HG02884 (cell line): ENCODE results near the gene TYW1.
"Not testable (repeated sequence)": the region's sequence is repeated elsewhere in the genome, so short reads cannot be mapped to it uniquely, and the experiment has no call there.

Experiments used
- ATAC-seq: cut with Tn5 transposase; IDR thresholded peaks from one replicate; pipeline ENCODE4 v1.9.1; 2021; ENCODE audit warnings: mild to moderate bottlenecking, moderate library complexity; ENCODE audit not compliant: unreplicated experiment

The TYW1 gene

GRCh38 chr7:66994051-66994450, 2.6 kb upstream of the TYW1 start:
- ATAC-seq: not testable (repeated sequence)

GRCh38 chr7:66994691-66995049, 2.0 kb upstream of the TYW1 start:
- ATAC-seq: not testable (repeated sequence)

- peak; percentile 49 for ATAC-seq
Observed at GRCh38 chr7:66995050-66995776, 1.4 kb upstream of the TYW1 start, which contains the start of gene SBDS. SBDS (minus strand) TSS chr7:66995586; CDS start chr7:66995417, 169 bp downstream.

GRCh38 chr7:67000601-67001258, 4.1 kb downstream of the TYW1 start:
- ATAC-seq: not testable (repeated sequence)

GRCh38 chr7:67004145-67004544, 7.5 kb downstream of the TYW1 start:
- not testable (repeated sequence) for ATAC-seq

GRCh38 chr7:67006965-67007364, 10.3 kb downstream of the TYW1 start:
- ATAC-seq: no peak

GRCh38 chr7:67008260-67008659, 11.6 kb downstream of the TYW1 start:
- ATAC-seq: no peak

GRCh38 chr7:67009677-67010076, 13.0 kb downstream of the TYW1 start:
- ATAC-seq: not testable (repeated sequence)

- not testable (repeated sequence) for ATAC-seq
Observed at GRCh38 chr7:67014076-67014622, 17.5 kb downstream of the TYW1 start.

- not testable (repeated sequence) for ATAC-seq
Observed at GRCh38 chr7:67017971-67018370, 21.3 kb downstream of the TYW1 start.

GRCh38 chr7:67018940-67019339, 22.3 kb downstream of the TYW1 start:
- ATAC-seq: no peak

GRCh38 chr7:67019562-67020390, 23.1 kb downstream of the TYW1 start:
- ATAC-seq: no peak

GRCh38 chr7:67021260-67021659, 24.6 kb downstream of the TYW1 start:
- ATAC-seq: no peak

GRCh38 chr7:67022511-67022910, 25.9 kb downstream of the TYW1 start:
- ATAC-seq: no peak

GRCh38 chr7:67025459-67025858, 28.8 kb downstream of the TYW1 start:
- ATAC-seq: not testable (repeated sequence)

- ATAC-seq: not testable (repeated sequence)
Observed at GRCh38 chr7:67031685-67032084, 35.1 kb downstream of the TYW1 start.

GRCh38 chr7:67033251-67033650, 36.6 kb downstream of the TYW1 start:
- ATAC-seq: no peak

- not testable (repeated sequence) for ATAC-seq
Observed at GRCh38 chr7:67036432-67037395, 40.1 kb downstream of the TYW1 start.

GRCh38 chr7:67040832-67041231, 44.2 kb downstream of the TYW1 start:
- ATAC-seq: not testable (repeated sequence)
